ENCODE data around the gene KCTD21. TPM values are rescaled to one million over a fixed set of nuclear protein-coding genes. Genes with fewer than 3 reads are reported as not detected.

The KCTD21 gene
- total RNA-seq, 1 donor from 2014 or later, result 10.0 TPM

DNA sequence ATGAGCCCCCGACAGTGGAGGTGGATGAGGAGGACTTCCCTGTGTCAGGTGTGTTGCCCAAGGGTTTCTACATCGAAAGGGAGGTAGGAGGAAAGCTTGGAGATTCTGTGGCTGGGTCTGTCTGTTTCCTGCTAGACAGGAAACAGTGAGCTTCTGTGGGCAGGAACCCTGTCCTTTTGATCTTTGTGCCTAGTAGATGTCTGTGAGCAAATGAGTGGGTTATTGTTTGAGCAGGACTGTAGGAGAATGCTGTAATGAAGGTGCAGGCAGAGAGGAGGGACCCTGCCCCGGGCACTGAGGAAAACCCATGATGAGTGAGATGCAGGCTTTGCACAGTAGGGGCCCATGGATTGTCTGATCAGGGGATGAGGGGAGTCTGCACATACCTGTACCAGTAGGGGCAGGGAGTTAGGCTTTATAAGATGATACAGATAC, 14.3 kb upstream of the KCTD21 start:
- Mint-ChIP-seq H3K9me3 (no peaks in the 10 kb centered on the region), H3K36me3 (ENCODE audit: low read depth) (peaks cover 38% of the 10 kb centered on the region)
- intact Hi-C loops (cut with micrococcal nuclease), result loop anchor here (1.0 kb wide), 1 partner anchor 14 kb away; the partner anchor contains the start of genes KCTD21 and USP35

DNA sequence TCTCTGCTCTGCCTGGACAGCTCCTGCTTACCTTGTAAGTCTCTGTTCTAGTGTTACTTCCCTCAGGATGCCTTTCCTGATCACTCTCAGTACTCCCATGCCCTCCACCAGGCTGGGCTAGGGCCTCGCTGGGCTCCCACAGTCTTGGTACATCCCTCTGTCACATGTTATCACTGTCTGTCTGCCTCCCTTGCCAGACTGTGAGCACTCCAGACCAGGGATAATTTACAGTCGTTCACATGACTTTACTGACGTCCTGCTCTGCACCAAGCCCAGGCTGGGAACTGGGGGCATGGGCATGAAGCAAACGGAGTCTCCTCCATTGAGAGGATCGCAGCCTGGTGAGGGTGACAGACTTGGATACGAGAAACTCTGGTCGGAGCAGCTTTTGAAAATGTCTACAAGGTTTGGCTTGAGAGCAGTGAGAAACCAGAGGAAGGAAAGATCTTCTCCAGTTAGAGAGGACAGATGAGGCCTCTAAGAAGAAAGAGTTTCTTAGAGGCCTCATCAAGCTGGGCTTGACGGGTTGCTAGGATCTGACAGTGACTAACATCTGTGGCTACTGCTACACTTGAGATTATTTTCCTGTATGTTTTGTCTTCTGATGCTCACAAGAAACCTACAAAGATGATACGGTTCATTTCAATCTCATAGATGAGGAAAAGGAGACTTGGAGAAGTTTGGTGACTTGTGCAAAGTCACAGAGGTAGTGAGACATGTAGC, 12.8 kb upstream of the KCTD21 start:
- no peak for DNase-seq (ENCODE audit: low spot score)
- intact Hi-C loops (cut with micrococcal nuclease), result no loop called here
- H3K9me3 Mint-ChIP-seq, result no peaks in the 10 kb centered on the region
- peaks cover 46% of the 10 kb centered on the region for H3K36me3 Mint-ChIP-seq (ENCODE audit: low read depth)
- H3K27ac Mint-ChIP-seq, result peak overlapping the region; percentile 75
- no peak overlapping the region for H3K4me3 Mint-ChIP-seq (ENCODE audit: low read depth)
- H3K27me3 Mint-ChIP-seq (ENCODE audit: low read depth), result no peaks in the 10 kb centered on the region
- H3K4me1 Mint-ChIP-seq (ENCODE audit: low read depth), result peaks cover 34% of the 10 kb centered on the region

More for the DNA sequence above, 14.3 kb upstream of the KCTD21 start:
- peaks cover 30% of the 10 kb centered on the region for H3K4me1 Mint-ChIP-seq (ENCODE audit: low read depth)
- H3K4me3 Mint-ChIP-seq (ENCODE audit: low read depth), result peak overlapping the region; percentile 73
- H3K27ac Mint-ChIP-seq, result peak overlapping the region; percentile 91
- peak; percentile 51 for DNase-seq (ENCODE audit: low spot score)
- H3K27me3 Mint-ChIP-seq (ENCODE audit: low read depth), result no peaks in the 10 kb centered on the region

DNA sequence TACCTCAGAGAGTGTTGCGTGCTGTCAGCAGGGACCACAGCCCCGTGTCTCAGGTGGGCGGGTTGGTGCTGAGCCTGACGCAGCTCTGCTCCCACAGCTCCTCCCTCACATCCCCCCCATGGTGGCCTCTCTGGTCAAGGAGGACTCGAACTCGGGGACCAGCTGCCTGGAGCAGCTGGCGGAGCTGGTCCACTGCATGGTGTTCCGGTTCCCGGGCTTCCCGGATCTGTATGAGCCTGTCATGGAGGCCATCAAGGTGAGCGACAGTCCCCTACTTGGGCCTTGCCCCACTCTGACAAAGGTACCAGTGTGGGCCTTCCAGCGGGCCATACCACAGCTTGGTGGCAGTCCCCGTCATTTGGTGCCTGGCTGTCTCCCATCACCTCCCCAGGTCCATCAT, 12.1 kb upstream of the KCTD21 start:
- Mint-ChIP-seq H3K9me3 (no peaks in the 10 kb centered on the region), H3K4me3 (ENCODE audit: low read depth) (no peak overlapping the region), H3K4me1 (ENCODE audit: low read depth) (peaks cover 34% of the 10 kb centered on the region), H3K27ac (peak overlapping the region; percentile 75), H3K27me3 (ENCODE audit: low read depth) (no peaks in the 10 kb centered on the region), H3K36me3 (ENCODE audit: low read depth) (peaks cover 49% of the 10 kb centered on the region)
- intact Hi-C loops (cut with micrococcal nuclease), result no loop called here
- no peak for DNase-seq (ENCODE audit: low spot score)

DNA sequence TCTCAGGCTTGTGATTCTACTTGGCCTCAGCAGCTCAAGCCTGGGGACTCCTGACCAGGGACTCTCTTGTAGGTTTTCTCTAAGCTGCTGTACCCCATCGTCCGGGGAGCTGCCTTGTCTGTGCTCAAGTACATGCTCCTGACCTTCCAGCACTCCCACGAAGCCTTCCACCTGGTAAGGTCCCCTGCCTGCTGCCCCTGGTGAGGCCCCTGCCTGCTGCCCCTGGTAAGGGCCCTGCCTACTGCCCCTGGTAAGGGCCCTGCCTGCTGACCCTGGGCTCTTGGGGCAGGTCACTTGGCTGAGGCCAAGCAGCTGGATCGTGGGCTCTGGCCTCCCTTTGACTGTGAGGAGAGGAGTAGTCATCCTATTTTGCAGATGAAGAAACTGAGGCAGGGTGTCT, 11.6 kb upstream of the KCTD21 start:
- Mint-ChIP-seq H3K27me3 (ENCODE audit: low read depth) (no peaks in the 10 kb centered on the region), H3K4me3 (ENCODE audit: low read depth) (no peak overlapping the region), H3K27ac (no peak overlapping the region), H3K9me3 (no peaks in the 10 kb centered on the region), H3K36me3 (ENCODE audit: low read depth) (peaks cover 49% of the 10 kb centered on the region), H3K4me1 (ENCODE audit: low read depth) (peaks cover 34% of the 10 kb centered on the region)
- DNase-seq (ENCODE audit: low spot score), result no peak
- intact Hi-C loops (cut with micrococcal nuclease), result no loop called here

DNA sequence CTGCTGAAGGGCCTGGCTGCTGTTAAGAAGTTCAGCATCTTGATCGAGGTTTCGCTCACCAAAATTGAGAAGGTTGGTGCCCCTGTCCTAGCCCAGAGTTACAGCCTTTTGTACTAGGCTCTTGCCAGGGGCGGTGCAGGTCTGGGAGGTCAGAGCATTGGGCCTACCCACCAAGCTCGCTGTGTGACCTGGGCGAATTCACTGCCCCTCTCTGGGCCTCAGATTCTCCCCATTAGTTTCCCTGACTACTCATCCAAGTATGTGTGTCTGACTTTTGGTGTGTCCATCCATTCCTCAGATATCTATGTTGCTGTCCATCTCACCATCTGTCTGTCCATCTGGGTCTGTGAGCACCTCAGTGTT, 11.2 kb upstream of the KCTD21 start:
- Mint-ChIP-seq H3K4me3 (ENCODE audit: low read depth) (no peak overlapping the region), H3K4me1 (ENCODE audit: low read depth) (peaks cover 34% of the 10 kb centered on the region), H3K27ac (no peak overlapping the region), H3K27me3 (ENCODE audit: low read depth) (no peaks in the 10 kb centered on the region), H3K9me3 (no peaks in the 10 kb centered on the region), H3K36me3 (ENCODE audit: low read depth) (peaks cover 49% of the 10 kb centered on the region)
- no peak for DNase-seq (ENCODE audit: low spot score)
- intact Hi-C loops (cut with micrococcal nuclease), result no loop called here

DNA sequence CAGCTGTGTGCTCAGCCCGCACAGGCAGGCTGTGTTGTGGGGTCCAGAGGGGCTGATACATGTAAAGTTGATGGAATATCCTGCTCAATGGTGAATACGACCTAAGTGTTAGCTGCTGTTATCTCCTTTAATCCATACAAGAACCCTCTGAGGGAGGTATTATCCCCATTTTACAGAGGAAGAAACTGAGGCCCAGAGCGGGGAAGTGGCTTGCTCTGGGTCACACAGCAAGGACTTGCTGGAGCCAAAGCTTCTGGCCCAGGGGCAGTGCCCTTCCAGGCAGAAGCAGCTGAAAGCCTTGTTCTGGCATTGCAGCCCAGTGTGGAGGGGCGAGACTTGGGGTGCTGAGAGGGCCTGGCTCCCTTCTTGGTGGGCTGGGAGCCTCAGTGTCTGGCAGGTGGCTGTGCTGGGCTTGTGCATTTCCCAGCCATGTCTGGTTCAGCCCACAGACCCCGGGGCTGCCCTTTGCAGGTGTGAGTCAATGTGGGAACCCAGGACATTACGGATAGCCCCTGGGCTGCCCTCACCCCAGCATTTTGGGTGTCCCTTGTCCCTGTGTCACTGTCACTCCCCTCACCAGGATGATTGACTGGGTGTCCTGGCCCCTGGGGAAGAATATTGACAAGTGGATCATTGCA, 10.7 kb upstream of the KCTD21 start:
- Mint-ChIP-seq H3K36me3 (ENCODE audit: low read depth) (peaks cover 49% of the 10 kb centered on the region), H3K27ac (no peak overlapping the region), H3K27me3 (ENCODE audit: low read depth) (no peaks in the 10 kb centered on the region), H3K4me3 (ENCODE audit: low read depth) (no peak overlapping the region), H3K9me3 (no peaks in the 10 kb centered on the region), H3K4me1 (ENCODE audit: low read depth) (peaks cover 36% of the 10 kb centered on the region)
- intact Hi-C loops (cut with micrococcal nuclease), result no loop called here
- no peak for DNase-seq (ENCODE audit: low spot score)

DNA sequence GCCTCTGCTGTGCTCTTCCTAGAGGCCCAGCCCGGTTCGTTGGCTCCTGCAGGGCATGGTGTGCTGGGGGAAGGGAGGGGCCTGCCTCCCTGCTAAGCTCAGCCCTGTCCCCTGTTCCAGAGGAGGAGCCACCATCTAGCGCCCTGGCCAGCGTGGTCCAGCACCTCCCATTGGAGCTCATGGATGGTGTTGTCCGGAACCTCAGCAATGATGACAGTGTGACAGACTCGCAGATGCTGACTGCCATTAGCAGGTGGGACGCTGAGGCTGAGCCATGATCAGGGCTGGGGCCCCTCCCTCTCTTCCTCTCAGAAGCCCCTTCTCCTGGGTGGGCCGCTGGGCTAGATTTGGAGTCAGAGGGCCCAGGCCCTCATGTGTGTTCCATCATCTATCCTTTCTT, 9.4 kb upstream of the KCTD21 start:
- H3K36me3 Mint-ChIP-seq (ENCODE audit: low read depth), result peaks cover 52% of the 10 kb centered on the region
- H3K27me3 Mint-ChIP-seq (ENCODE audit: low read depth), result no peaks in the 10 kb centered on the region
- H3K9me3 Mint-ChIP-seq, result no peaks in the 10 kb centered on the region
- intact Hi-C loops (cut with micrococcal nuclease), result no loop called here
- DNase-seq (ENCODE audit: low spot score), result no peak
- peaks cover 40% of the 10 kb centered on the region for H3K4me1 Mint-ChIP-seq (ENCODE audit: low read depth)
- H3K27ac Mint-ChIP-seq, result no peak overlapping the region
- H3K4me3 Mint-ChIP-seq (ENCODE audit: low read depth), result no peak overlapping the region

DNA sequence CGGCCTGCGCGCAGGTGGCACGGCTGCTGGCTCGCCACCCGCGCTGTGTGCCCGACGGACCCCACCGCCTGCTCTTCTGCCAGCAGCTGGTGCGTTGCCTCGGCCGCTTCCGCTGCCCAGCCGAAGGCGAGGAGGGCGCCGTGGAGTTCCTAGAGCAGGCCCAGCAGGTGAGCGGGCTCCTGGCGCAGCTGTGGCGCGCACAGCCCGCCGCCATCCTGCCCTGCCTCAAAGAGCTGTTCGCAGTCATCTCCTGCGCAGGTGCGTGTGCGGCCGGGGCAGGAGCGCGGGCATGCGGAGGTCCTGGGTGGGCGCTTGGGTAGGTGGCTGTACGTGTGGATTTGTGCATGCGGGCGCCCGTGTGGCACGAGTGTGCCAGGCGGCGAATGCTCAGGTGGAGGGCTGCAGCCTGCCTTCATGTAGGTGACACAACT, 8.2 kb upstream of the KCTD21 start:
- peaks cover 43% of the 10 kb centered on the region for H3K36me3 Mint-ChIP-seq (ENCODE audit: low read depth)
- H3K27ac Mint-ChIP-seq, result no peak overlapping the region
- intact Hi-C loops (cut with micrococcal nuclease), result no loop called here
- H3K27me3 Mint-ChIP-seq (ENCODE audit: low read depth), result no peaks in the 10 kb centered on the region
- DNase-seq (ENCODE audit: low spot score), result no peak
- no peaks in the 10 kb centered on the region for H3K9me3 Mint-ChIP-seq
- H3K4me3 Mint-ChIP-seq (ENCODE audit: low read depth), result no peak overlapping the region
- H3K4me1 Mint-ChIP-seq (ENCODE audit: low read depth), result peaks cover 35% of the 10 kb centered on the region

DNA sequence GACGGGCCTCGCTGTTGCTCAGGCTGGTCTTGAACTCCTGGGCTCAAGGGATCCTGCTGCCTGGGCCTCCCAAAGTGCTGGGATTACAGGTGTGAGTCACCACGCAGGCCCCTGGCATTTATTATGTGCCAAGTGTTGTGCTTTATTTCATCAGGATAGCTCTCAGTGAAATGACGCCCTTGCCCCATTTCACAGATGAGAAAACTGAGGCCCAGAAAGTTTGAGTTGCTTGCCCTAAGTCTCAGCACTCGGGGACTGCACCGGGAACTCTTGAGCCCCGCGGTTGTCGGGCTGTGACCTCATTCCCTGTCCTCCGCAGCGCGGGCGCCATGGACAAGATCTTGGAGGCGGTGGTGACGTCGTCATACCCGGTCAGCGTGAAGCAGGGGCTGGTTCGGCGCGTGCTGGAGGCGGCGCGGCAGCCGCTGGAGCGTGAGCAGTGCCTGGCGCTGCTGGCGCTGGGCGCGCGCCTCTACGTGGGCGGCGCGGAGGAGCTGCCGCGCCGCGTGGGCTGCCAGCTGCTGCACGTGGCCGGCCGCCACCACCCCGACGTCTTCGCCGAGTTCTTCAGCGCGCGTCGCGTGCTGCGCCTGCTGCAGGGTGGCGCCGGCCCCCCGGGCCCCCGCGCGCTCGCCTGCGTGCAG, 7.6 kb upstream of the KCTD21 start:
- peaks cover 36% of the 10 kb centered on the region for H3K36me3 Mint-ChIP-seq (ENCODE audit: low read depth)
- DNase-seq (ENCODE audit: low spot score), result no peak
- H3K27ac Mint-ChIP-seq, result no peak overlapping the region
- intact Hi-C loops (cut with micrococcal nuclease), result no loop called here
- no peaks in the 10 kb centered on the region for H3K27me3 Mint-ChIP-seq (ENCODE audit: low read depth)
- H3K4me3 Mint-ChIP-seq (ENCODE audit: low read depth), result no peak overlapping the region
- no peaks in the 10 kb centered on the region for H3K9me3 Mint-ChIP-seq
- H3K4me1 Mint-ChIP-seq (ENCODE audit: low read depth), result peaks cover 34% of the 10 kb centered on the region

DNA sequence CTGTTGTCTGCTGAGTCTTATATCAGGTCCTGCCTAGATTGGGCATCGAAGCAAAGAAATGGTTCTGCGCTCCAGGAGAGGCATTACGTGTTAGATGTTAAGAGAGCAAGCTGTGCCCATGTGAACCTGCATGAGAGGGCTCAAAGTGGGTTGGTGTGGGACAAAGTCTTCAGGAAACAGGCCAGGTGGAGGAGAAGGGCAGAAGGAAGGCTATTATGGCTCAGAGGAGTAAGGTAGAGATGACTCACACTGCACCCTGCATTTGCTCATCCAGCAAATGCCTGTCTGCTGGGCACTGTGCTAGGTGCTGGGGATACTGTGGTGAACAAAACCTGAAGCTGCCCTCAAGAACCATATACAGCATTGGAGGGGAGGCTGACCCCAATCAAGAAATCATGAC, 6.1 kb upstream of the KCTD21 start:
- peaks cover 46% of the 10 kb centered on the region for H3K4me1 Mint-ChIP-seq (ENCODE audit: low read depth)
- no peak for DNase-seq (ENCODE audit: low spot score)
- intact Hi-C loops (cut with micrococcal nuclease), result no loop called here
- peaks cover 36% of the 10 kb centered on the region for H3K36me3 Mint-ChIP-seq (ENCODE audit: low read depth)
- no peak overlapping the region for H3K4me3 Mint-ChIP-seq (ENCODE audit: low read depth)
- H3K27ac Mint-ChIP-seq, result no peak overlapping the region
- no peaks in the 10 kb centered on the region for H3K27me3 Mint-ChIP-seq (ENCODE audit: low read depth)
- no peaks in the 10 kb centered on the region for H3K9me3 Mint-ChIP-seq

DNA sequence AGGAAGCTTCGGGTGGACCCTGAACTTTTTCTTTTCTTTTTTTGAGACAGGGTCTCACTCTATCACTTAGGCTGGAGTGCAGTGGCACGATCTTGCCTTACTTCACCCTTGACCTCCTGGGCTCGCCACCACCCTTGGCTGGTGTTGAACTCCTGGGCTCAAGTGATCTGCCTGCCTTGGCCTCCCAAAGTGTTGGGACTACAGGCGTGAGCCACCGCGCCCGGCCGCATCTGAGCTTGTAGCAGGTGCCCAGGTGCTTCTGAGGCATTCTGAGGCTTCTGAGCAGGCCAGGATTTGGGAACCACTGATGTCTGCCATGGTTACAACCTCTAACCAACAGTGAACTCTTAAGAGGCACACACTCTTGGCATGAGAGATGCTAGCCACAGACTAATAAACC, 5.4 kb upstream of the KCTD21 start:
- intact Hi-C loops (cut with micrococcal nuclease), result no loop called here
- H3K36me3 Mint-ChIP-seq (ENCODE audit: low read depth), result peaks cover 35% of the 10 kb centered on the region
- H3K4me3 Mint-ChIP-seq (ENCODE audit: low read depth), result no peak overlapping the region
- no peak for DNase-seq (ENCODE audit: low spot score)
- H3K4me1 Mint-ChIP-seq (ENCODE audit: low read depth), result peaks cover 47% of the 10 kb centered on the region
- H3K9me3 Mint-ChIP-seq, result no peaks in the 10 kb centered on the region
- H3K27ac Mint-ChIP-seq, result peak overlapping the region; percentile 26
- no peaks in the 10 kb centered on the region for H3K27me3 Mint-ChIP-seq (ENCODE audit: low read depth)

DNA sequence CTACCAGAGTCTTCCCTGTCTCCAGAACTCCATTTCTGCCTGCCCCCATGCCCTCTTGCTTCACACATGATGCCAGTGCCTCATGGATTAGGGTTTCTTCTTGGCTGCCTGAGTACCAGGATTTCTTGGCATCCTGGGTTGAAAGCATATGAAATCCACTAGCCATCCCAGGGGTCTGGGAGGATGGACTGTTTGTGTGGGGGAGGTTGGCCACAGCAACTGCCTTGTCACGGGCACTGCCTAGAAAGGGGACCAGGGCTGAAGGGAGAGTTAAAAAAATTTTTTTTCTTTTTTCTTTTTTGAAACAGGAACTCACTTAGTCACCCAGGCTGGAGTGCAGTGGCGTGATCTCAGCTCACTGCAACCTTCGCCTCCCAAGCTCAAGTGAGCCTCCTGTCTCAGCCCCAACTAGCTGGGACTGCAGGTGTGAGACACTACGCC, 4.5 kb upstream of the KCTD21 start:
- H3K9me3 Mint-ChIP-seq, result no peaks in the 10 kb centered on the region
- H3K27me3 Mint-ChIP-seq (ENCODE audit: low read depth), result no peaks in the 10 kb centered on the region
- intact Hi-C loops (cut with micrococcal nuclease), result no loop called here
- H3K4me1 Mint-ChIP-seq (ENCODE audit: low read depth), result peaks cover 47% of the 10 kb centered on the region
- peak overlapping the region; percentile 57 for H3K27ac Mint-ChIP-seq
- no peak overlapping the region for H3K4me3 Mint-ChIP-seq (ENCODE audit: low read depth)
- peaks cover 27% of the 10 kb centered on the region for H3K36me3 Mint-ChIP-seq (ENCODE audit: low read depth)
- DNase-seq (ENCODE audit: low spot score), result no peak

DNA sequence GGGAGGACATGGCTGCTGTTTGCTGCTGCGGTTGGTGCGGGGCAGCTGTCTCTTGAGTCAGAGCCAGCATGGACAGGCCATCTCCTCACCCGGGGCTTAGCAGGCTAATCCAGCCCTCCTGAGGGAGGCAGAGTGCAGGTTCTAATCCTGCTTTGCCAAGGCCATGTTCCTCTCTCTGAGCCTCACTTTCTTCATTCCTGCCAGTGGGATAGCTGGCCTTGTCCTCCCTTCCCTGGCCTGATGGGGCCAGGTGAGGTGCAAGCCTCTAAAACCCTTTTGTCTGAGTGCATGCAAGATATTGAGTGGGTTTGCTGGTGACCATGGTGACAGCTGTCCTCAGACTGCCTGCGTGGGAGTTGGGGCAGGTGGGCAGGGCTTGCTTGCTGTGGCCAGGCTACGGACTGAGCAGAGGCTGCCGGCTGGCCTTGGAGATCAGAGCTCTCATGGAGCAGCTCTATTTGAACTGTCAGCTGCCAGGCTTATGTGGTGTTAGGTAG, 3.8 kb upstream of the KCTD21 start:
- DNase-seq (ENCODE audit: low spot score), result no peak
- Mint-ChIP-seq H3K4me3 (ENCODE audit: low read depth) (no peak overlapping the region), H3K4me1 (ENCODE audit: low read depth) (peaks cover 52% of the 10 kb centered on the region), H3K27ac (no peak overlapping the region), H3K27me3 (ENCODE audit: low read depth) (no peaks in the 10 kb centered on the region), H3K9me3 (no peaks in the 10 kb centered on the region), H3K36me3 (ENCODE audit: low read depth) (peaks cover 28% of the 10 kb centered on the region)
- intact Hi-C loops (cut with micrococcal nuclease), result no loop called here
